ENCODE results near the gene PARP3.

Gene PARP3

GRCh38 chr3:51944451-51945021 is 2.4 kb downstream of the PARP3 start:
- Histone ChIP-seq H3K4me3 (ENCODE audit: low read depth in 1 of 2, low read length in 2 of 2) (no peak overlapping the region), H3K4me1 (ENCODE audit: insufficient read depth, low read length) (peaks cover 33% of the 10 kb centered on the region), H3K27me3 (ENCODE audit: insufficient read depth, low read length, poor library complexity) (no peaks in the 10 kb centered on the region), H3K9ac (ENCODE audit: low read depth, low read length) (no peak overlapping the region), H3K36me3 (ENCODE audit: insufficient read depth, low read length) (no peaks in the 10 kb centered on the region; the same call in 1 of the 2 replicates), H3K9me3 (ENCODE audit: insufficient read depth, low read length, severe bottlenecking) (no peaks in the 10 kb centered on the region), H3K4me2 (ENCODE audit: insufficient read depth, low read length) (no peak overlapping the region), H3K27ac (ENCODE audit: low read length) (no peak overlapping the region), H3K79me2 (ENCODE audit: insufficient read depth, low read length) (peaks cover 25% of the 10 kb centered on the region), H4K20me1 (ENCODE audit: insufficient read depth, low read length) (peaks cover 2% of the 10 kb centered on the region; the same call in 1 of the 2 replicates), H2AFZ (ENCODE audit: low read depth, low read length) (no peak overlapping the region)
- no peak for DNase-seq
- no peak for TF ChIP-seq EZH2 (IDR thresholded peaks at IDR 0.05; ENCODE audit: borderline replicate concordance, low read depth, low read length, severe bottlenecking)
- TF ChIP-seq CTCF (IDR thresholded peaks at IDR 0.05; ENCODE audit: borderline replicate concordance, extremely low read depth, low read length, poor library complexity, severe bottlenecking), result no peak
- ATAC-seq (ENCODE audit: insufficient read depth, low read depth), result no peak

GRCh38 chr3:51945031-51945840 is 3.1 kb downstream of the PARP3 start:
- Histone ChIP-seq H3K4me2 (ENCODE audit: insufficient read depth, low read length) (no peak overlapping the region), H3K27ac (ENCODE audit: low read length) (no peak overlapping the region), H2AFZ (ENCODE audit: low read depth, low read length) (no peak overlapping the region), H3K36me3 (ENCODE audit: insufficient read depth, low read length) (no peaks in the 10 kb centered on the region; the same call in 1 of the 2 replicates), H3K4me3 (ENCODE audit: low read depth in 1 of 2, low read length in 2 of 2) (no peak overlapping the region), H4K20me1 (ENCODE audit: insufficient read depth, low read length) (peaks cover 2% of the 10 kb centered on the region; the same call in 1 of the 2 replicates), H3K9ac (ENCODE audit: low read depth, low read length) (no peak overlapping the region), H3K27me3 (ENCODE audit: insufficient read depth, low read length, poor library complexity) (no peaks in the 10 kb centered on the region), H3K79me2 (ENCODE audit: insufficient read depth, low read length) (peaks cover 18% of the 10 kb centered on the region), H3K4me1 (ENCODE audit: insufficient read depth, low read length) (peaks cover 26% of the 10 kb centered on the region), H3K9me3 (ENCODE audit: insufficient read depth, low read length, severe bottlenecking) (no peaks in the 10 kb centered on the region)
- DNase-seq (no peak), ATAC-seq (ENCODE audit: insufficient read depth, low read depth) (no peak)
- TF ChIP-seq EZH2 (IDR thresholded peaks at IDR 0.05; ENCODE audit: borderline replicate concordance, low read depth, low read length, severe bottlenecking), result no peak
- TF ChIP-seq CTCF (IDR thresholded peaks at IDR 0.05; ENCODE audit: borderline replicate concordance, extremely low read depth, low read length, poor library complexity, severe bottlenecking), result no peak

DNA sequence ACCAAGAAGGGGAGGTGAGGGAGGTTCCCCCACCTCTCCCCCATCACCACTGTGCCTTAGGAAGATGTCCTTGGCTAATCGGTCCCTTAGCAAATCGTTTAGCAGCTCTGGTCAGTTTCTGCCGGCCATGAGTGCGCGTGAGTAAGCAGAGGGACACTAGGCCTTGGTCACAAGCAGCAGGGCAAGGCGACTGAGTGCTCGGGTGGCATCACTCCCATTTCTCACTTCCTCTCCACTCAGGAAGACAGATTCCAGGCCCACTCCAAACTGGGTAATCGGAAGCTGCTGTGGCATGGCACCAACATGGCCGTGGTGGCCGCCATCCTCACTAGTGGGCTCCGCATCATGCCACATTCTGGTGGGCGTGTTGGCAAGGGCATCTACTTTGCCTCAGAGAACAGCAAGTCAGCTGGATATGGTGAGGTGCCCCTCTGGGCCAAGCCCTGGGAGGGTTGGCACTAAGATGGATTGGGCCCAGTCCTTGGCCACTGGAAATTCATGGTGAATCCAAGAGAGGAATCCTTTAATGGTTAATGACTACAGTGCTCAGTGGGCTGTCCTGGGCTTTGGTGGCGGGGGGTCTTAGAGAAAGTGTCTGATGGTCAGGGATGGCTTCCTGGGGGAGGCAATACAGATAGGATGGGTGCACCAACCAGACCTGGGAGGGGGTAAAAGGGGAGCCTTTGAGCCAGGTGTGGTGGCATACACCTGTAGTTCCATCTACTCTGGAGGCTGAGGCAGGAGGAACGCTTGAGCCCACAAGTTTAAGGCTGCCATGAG is 4.0 kb downstream of the PARP3 start:
- H3K4me2 ChIP-seq (ENCODE audit: insufficient read depth, low read length), result no peak overlapping the region
- H3K27me3 ChIP-seq (ENCODE audit: insufficient read depth, low read length, poor library complexity), result no peaks in the 10 kb centered on the region
- DNase-seq (no peak), ATAC-seq (ENCODE audit: insufficient read depth, low read depth) (no peak)
- H3K36me3 ChIP-seq (ENCODE audit: insufficient read depth, low read length), result no peaks in the 10 kb centered on the region; the same call in 1 of the 2 replicates
- peaks cover 17% of the 10 kb centered on the region for H3K4me1 ChIP-seq (ENCODE audit: insufficient read depth, low read length)
- TF ChIP-seq CTCF (IDR thresholded peaks at IDR 0.05; ENCODE audit: borderline replicate concordance, extremely low read depth, low read length, poor library complexity, severe bottlenecking) (no peak), EZH2 (IDR thresholded peaks at IDR 0.05; ENCODE audit: borderline replicate concordance, low read depth, low read length, severe bottlenecking) (no peak)
- no peaks in the 10 kb centered on the region for H3K9me3 ChIP-seq (ENCODE audit: insufficient read depth, low read length, severe bottlenecking)
- no peak overlapping the region for H3K9ac ChIP-seq (ENCODE audit: low read depth, low read length)
- H3K27ac ChIP-seq (ENCODE audit: low read length), result no peak overlapping the region
- H3K79me2 ChIP-seq (ENCODE audit: insufficient read depth, low read length), result peaks cover 9% of the 10 kb centered on the region
- no peaks in the 10 kb centered on the region; the same call in 1 of the 2 replicates for H4K20me1 ChIP-seq (ENCODE audit: insufficient read depth, low read length)
- H3K4me3 ChIP-seq (ENCODE audit: low read depth in 1 of 2, low read length in 2 of 2), result no peak overlapping the region
- no peak overlapping the region for H2AFZ ChIP-seq (ENCODE audit: low read depth, low read length)
